Measurements from ENCODE around the gene KCND1. TPM values are rescaled to one million over a fixed set of nuclear protein-coding genes. Genes with fewer than 3 reads are reported as not detected.

KCND1 gene
- total RNA-seq, 1 experiment from 2014 or later = 0.51 TPM

GRCh38 chrX:48937054-48937907 lies 34.4 kb downstream of the KCND1 start:
- Histone ChIP-seq H2AFZ (ENCODE audit: low read length) (no peak overlapping the region), H3K9ac (ENCODE audit: low read length) (no peak overlapping the region), H3K36me3 (ENCODE audit: low read depth, low read length) (peaks cover 25% of the 10 kb centered on the region), H3K4me3 (ENCODE audit: low read length) (no peak overlapping the region), H3K4me2 (ENCODE audit: low read length) (no peak overlapping the region), H3K27me3 (ENCODE audit: low read length) (no peaks in the 10 kb centered on the region), H4K20me1 (ENCODE audit: low read length) (no peaks in the 10 kb centered on the region), H3K4me1 (ENCODE audit: insufficient read depth, low read length) (no peaks in the 10 kb centered on the region), H3K9me3 (ENCODE audit: low read length) (no peaks in the 10 kb centered on the region), H3K9me2 (replicated peaks; ENCODE audit: low read length) (no peaks in the 10 kb centered on the region), H3K79me2 (ENCODE audit: low read length) (no peaks in the 10 kb centered on the region; the same call in 1 of the 2 replicates), H3F3A (ENCODE audit: low read length, unreplicated experiment) (no peaks in the 10 kb centered on the region), H3K27ac (ENCODE audit: low read length) (no peak overlapping the region)
- no TSS peak for BruUV-seq (replicated peaks)
- CTCF ChIA-PET = no interaction called here
- ATAC-seq (no peak), DNase-seq (no peak)
- TF ChIP-seq EZH2phosphoT487 (IDR thresholded peaks at IDR 0.05; ENCODE audit: borderline replicate concordance, low read length) (no peak), EZH2 (IDR thresholded peaks at IDR 0.05; ENCODE audit: low read length, unreplicated experiment) (no peak), CTCF (conservative IDR thresholded peaks at IDR 0.05; ENCODE audit: low read depth, low read length) (no peak)
- intact Hi-C loops (cut with micrococcal nuclease) = no loop called here
- POLR2A ChIA-PET (ENCODE audit: unreplicated experiment) = no interaction called here

- no peak overlapping the region for H3K9ac ChIP-seq (ENCODE audit: low read length)
- DNase-seq (no peak), ATAC-seq (no peak)
- no peaks in the 10 kb centered on the region for H3K27me3 ChIP-seq (ENCODE audit: low read length)
- no peak overlapping the region for H3K4me3 ChIP-seq (ENCODE audit: low read length)
- H3K4me2 ChIP-seq (ENCODE audit: low read length) = no peak overlapping the region
- ChIA-PET CTCF (no interaction called here), POLR2A (ENCODE audit: unreplicated experiment) (no interaction called here)
- no peaks in the 10 kb centered on the region for H4K20me1 ChIP-seq (ENCODE audit: low read length)
- H2AFZ ChIP-seq (ENCODE audit: low read length) = no peak overlapping the region
- H3K4me1 ChIP-seq (ENCODE audit: insufficient read depth, low read length) = no peaks in the 10 kb centered on the region
- no TSS peak for BruUV-seq (replicated peaks)
- peaks cover 25% of the 10 kb centered on the region for H3K36me3 ChIP-seq (ENCODE audit: low read depth, low read length)
- intact Hi-C loops (cut with micrococcal nuclease) = no loop called here
- no peaks in the 10 kb centered on the region for H3F3A ChIP-seq (ENCODE audit: low read length, unreplicated experiment)
- no peaks in the 10 kb centered on the region for H3K9me3 ChIP-seq (ENCODE audit: low read length)
- TF ChIP-seq EZH2 (IDR thresholded peaks at IDR 0.05; ENCODE audit: low read length, unreplicated experiment) (no peak), CTCF (conservative IDR thresholded peaks at IDR 0.05; ENCODE audit: low read depth, low read length) (no peak), EZH2phosphoT487 (IDR thresholded peaks at IDR 0.05; ENCODE audit: borderline replicate concordance, low read length) (no peak)
- H3K27ac ChIP-seq (ENCODE audit: low read length) = no peak overlapping the region
- H3K79me2 ChIP-seq (ENCODE audit: low read length) = no peaks in the 10 kb centered on the region; the same call in 1 of the 2 replicates
- H3K9me2 ChIP-seq (replicated peaks; ENCODE audit: low read length) = no peaks in the 10 kb centered on the region
Measured at GRCh38 chrX:48936429-48937053, 35.1 kb downstream of the KCND1 start.

DNA sequence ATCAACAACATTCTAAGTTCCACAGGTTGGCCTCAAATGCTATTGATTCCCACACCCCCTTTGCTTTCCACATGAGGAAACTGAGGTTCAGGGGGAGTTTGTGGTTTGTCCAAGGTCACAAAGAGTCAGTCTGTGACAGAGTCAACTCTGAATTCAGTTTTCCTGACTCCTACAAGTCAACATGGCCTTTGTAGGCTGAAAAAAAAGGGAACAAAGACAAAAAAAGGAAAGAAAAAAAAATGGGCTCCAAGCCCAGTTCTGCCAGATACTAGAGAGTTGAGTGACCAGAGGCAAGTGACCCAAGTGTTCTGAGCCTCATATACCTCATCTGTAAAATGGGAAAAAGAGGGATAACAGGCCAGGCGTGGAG lies 36.4 kb downstream of the KCND1 start:
- Histone ChIP-seq H4K20me1 (ENCODE audit: low read length) (no peaks in the 10 kb centered on the region), H3K27me3 (ENCODE audit: low read length) (no peaks in the 10 kb centered on the region), H3K9ac (ENCODE audit: low read length) (no peak overlapping the region), H3K4me3 (ENCODE audit: low read length) (no peak overlapping the region), H3K79me2 (ENCODE audit: low read length) (no peaks in the 10 kb centered on the region; the same call in 1 of the 2 replicates), H2AFZ (ENCODE audit: low read length) (no peak overlapping the region), H3F3A (ENCODE audit: low read length, unreplicated experiment) (no peaks in the 10 kb centered on the region), H3K36me3 (ENCODE audit: low read depth, low read length) (peaks cover 25% of the 10 kb centered on the region), H3K4me1 (ENCODE audit: insufficient read depth, low read length) (no peaks in the 10 kb centered on the region), H3K27ac (ENCODE audit: low read length) (no peak overlapping the region), H3K9me2 (replicated peaks; ENCODE audit: low read length) (no peaks in the 10 kb centered on the region), H3K9me3 (ENCODE audit: low read length) (no peaks in the 10 kb centered on the region), H3K4me2 (ENCODE audit: low read length) (no peak overlapping the region)
- CTCF ChIA-PET = no interaction called here
- ATAC-seq = no peak
- POLR2A ChIA-PET (ENCODE audit: unreplicated experiment) = no interaction called here
- DNase-seq = no peak
- no TSS peak for BruUV-seq (replicated peaks)
- intact Hi-C loops (cut with micrococcal nuclease) = no loop called here
- TF ChIP-seq EZH2phosphoT487 (IDR thresholded peaks at IDR 0.05; ENCODE audit: borderline replicate concordance, low read length) = no peak
- TF ChIP-seq EZH2 (IDR thresholded peaks at IDR 0.05; ENCODE audit: low read length, unreplicated experiment) = no peak
- no peak for TF ChIP-seq CTCF (conservative IDR thresholded peaks at IDR 0.05; ENCODE audit: low read depth, low read length)

All from PC-3 (cell line).